WTC11 (cell line): Measurements from ENCODE around the gene RCN1. TPM values are rescaled to one million over a fixed set of nuclear protein-coding genes. Genes with fewer than 3 reads are reported as not detected.

Source experiments
- ATAC-seq: fragments of 200-7000 bp; cut with Tn5 transposase; 2 replicates; pipeline ENCODE4 v1.10.0; 2021; ENCODE audit warnings: mild to moderate bottlenecking, moderate library complexity
- CTCF ChIA-PET: fragments of 300-600 bp; sonication (Branson Sonifier 250); formaldehyde crosslinking; loops from one replicate; lab custom pipeline; 2021; ENCODE audit warnings: antibody characterized with exemption; lab: Charles Lee
- POLR2A ChIA-PET: fragments of 350-600 bp; sonication (Branson Sonifier 250); formaldehyde crosslinking; loops from one replicate; lab custom pipeline; 2021; ENCODE audit warnings: antibody characterized with exemption; lab: Charles Lee
- DNase-seq: peaks from one replicate; pipeline ENCODE4 v3.0.0; 2021; ENCODE audit warnings: low spot score
- H3K27ac Mint-ChIP-seq: 2 replicates; pipeline ENCODE4 v1.8.0; 2021; ENCODE audit warnings: mixed read lengths
- H3K27me3 Mint-ChIP-seq: 2 replicates; pipeline ENCODE4 v1.8.0; 2021; ENCODE audit warnings: low read depth, mild to moderate bottlenecking, moderate library complexity, mixed read lengths
- H3K36me3 Mint-ChIP-seq: 2 replicates; pipeline ENCODE4 v1.8.0; 2021; ENCODE audit warnings: mixed read lengths
- H3K4me1 Mint-ChIP-seq: 2 replicates; pipeline ENCODE4 v1.8.0; 2022; ENCODE audit warnings: mixed read lengths
- H3K4me3 Mint-ChIP-seq: 2 replicates; pipeline ENCODE4 v1.8.0; 2021; ENCODE audit warnings: mild to moderate bottlenecking, moderate library complexity, mixed read lengths
- H3K9me3 Mint-ChIP-seq: 2 replicates; pipeline ENCODE4 v1.8.0; 2021; ENCODE audit warnings: mixed read lengths
- AFF4 ChIP-seq: sonication (generic); formaldehyde crosslinking; IDR thresholded peaks from 2 replicates; pipeline ENCODE4 v1.8.1; 2023; ENCODE audit warnings: mild to moderate bottlenecking, missing genetic modification reagents, borderline replicate concordance
- ATF1 ChIP-seq: sonication (generic); formaldehyde crosslinking; IDR thresholded peaks from 2 replicates; pipeline ENCODE4 v1.8.1; 2023; ENCODE audit warnings: mild to moderate bottlenecking, moderate library complexity, missing genetic modification reagents
- ATF3 ChIP-seq: sonication (generic); formaldehyde crosslinking; conservative IDR thresholded peaks from 2 replicates; pipeline ENCODE4 v1.8.1; 2022; ENCODE audit warnings: mild to moderate bottlenecking, missing genetic modification reagents
- ATF6 ChIP-seq: sonication (generic); formaldehyde crosslinking; IDR thresholded peaks from 2 replicates; pipeline ENCODE4 v1.8.1; 2023; ENCODE audit warnings: mild to moderate bottlenecking, missing genetic modification reagents
- CREB1 ChIP-seq: sonication (generic); formaldehyde crosslinking; IDR thresholded peaks from 2 replicates; pipeline ENCODE4 v1.8.0; 2023; ENCODE audit warnings: mild to moderate bottlenecking, missing genetic modification reagents
- CREM ChIP-seq: sonication (generic); formaldehyde crosslinking; IDR thresholded peaks from 2 replicates; pipeline ENCODE4 v1.8.1; 2022; ENCODE audit warnings: mild to moderate bottlenecking, missing genetic modification reagents, moderate library complexity
- E2F5 ChIP-seq: sonication (generic); formaldehyde crosslinking; IDR thresholded peaks from 2 replicates; pipeline ENCODE4 v1.8.1; 2022; ENCODE audit warnings: mild to moderate bottlenecking, moderate library complexity, missing genetic modification reagents
- ESRRA ChIP-seq: sonication (generic); formaldehyde crosslinking; IDR thresholded peaks from 2 replicates; pipeline ENCODE4 v1.8.1; 2022; ENCODE audit warnings: mild to moderate bottlenecking, missing genetic modification reagents, borderline replicate concordance
- FOXP1 ChIP-seq: sonication (generic); formaldehyde crosslinking; IDR thresholded peaks from 2 replicates; pipeline ENCODE4 v1.8.0; 2022; ENCODE audit warnings: missing genetic modification reagents, mild to moderate bottlenecking, moderate library complexity, borderline replicate concordance
- JAZF1 ChIP-seq: fragments of 250-450 bp; sonication (Bioruptor Pico); IDR thresholded peaks from 2 replicates; pipeline ENCODE4 v1.9.0; 2021; ENCODE audit warnings: moderate library complexity, mild to moderate bottlenecking, inconsistent platforms
- MLX ChIP-seq: sonication (generic); formaldehyde crosslinking; IDR thresholded peaks from 2 replicates; pipeline ENCODE4 v1.8.1; 2023; ENCODE audit warnings: mild to moderate bottlenecking, missing genetic modification reagents, moderate library complexity
- MXD4 ChIP-seq: fragments of 250-450 bp; sonication (Bioruptor Pico); IDR thresholded peaks from 2 replicates; pipeline ENCODE4 v1.8.0; 2021; ENCODE audit warnings: mild to moderate bottlenecking, moderate library complexity, borderline replicate concordance
- NFE2L1 ChIP-seq: sonication (generic); formaldehyde crosslinking; IDR thresholded peaks from 2 replicates; pipeline ENCODE4 v1.8.1; 2023; ENCODE audit warnings: missing genetic modification reagents
- PRRX2 ChIP-seq: fragments of 250-450 bp; sonication (Bioruptor Pico); IDR thresholded peaks from 2 replicates; pipeline ENCODE4 v1.8.0; 2021; ENCODE audit warnings: mild to moderate bottlenecking
- SMAD3 ChIP-seq: sonication (generic); formaldehyde crosslinking; IDR thresholded peaks from 2 replicates; pipeline ENCODE4 v1.8.0; 2022; ENCODE audit warnings: missing genetic modification reagents, mild to moderate bottlenecking, borderline replicate concordance
- SOX15 ChIP-seq: fragments of 250-450 bp; sonication (Bioruptor Pico); IDR thresholded peaks from 2 replicates; pipeline ENCODE4 v1.9.0; 2021; ENCODE audit warnings: mild to moderate bottlenecking
- SP1 ChIP-seq: sonication (generic); formaldehyde crosslinking; conservative IDR thresholded peaks from 2 replicates; pipeline ENCODE4 v1.8.1; 2022; ENCODE audit warnings: missing genetic modification reagents
- ZBTB21 ChIP-seq: sonication (generic); formaldehyde crosslinking; IDR thresholded peaks from 2 replicates; pipeline ENCODE4 v1.8.1; 2023; ENCODE audit warnings: mild to moderate bottlenecking, missing genetic modification reagents, borderline replicate concordance
- ZNF532 ChIP-seq: fragments of 250-450 bp; sonication (Bioruptor Pico); IDR thresholded peaks from 2 replicates; pipeline ENCODE4 v1.9.0; 2021; ENCODE audit warnings: mild to moderate bottlenecking, borderline replicate concordance
- ZSCAN18 ChIP-seq: fragments of 250-450 bp; sonication (Bioruptor Pico); IDR thresholded peaks from 2 replicates; pipeline ENCODE4 v2.1.2; 2022; ENCODE audit warnings: mild to moderate bottlenecking, moderate library complexity
- total RNA-seq: library from RNA; stranded (reverse); gene quantifications from 3 replicates; pipeline ENCODE4 v1.2.3, GENCODE V29; 2021

Gene RCN1
- total RNA-seq, 1 experiment from 2014 or later = 96.2 TPM

GRCh38 chr11:32099516-32099915, 8.6 kb downstream of the RCN1 start:
- TF ChIP-seq SOX15 (CRISPR knock-in tag) (no peak), FOXP1 (CRISPR knock-in tag) (no peak), ATF1 (CRISPR knock-in tag) (no peak)
- no peak for ATAC-seq
- H3K9me3 Mint-ChIP-seq = no peaks in the 10 kb centered on the region
- ChIA-PET CTCF (no interaction called here), POLR2A (no interaction called here)
- no peak overlapping the region for H3K4me3 Mint-ChIP-seq
- H3K36me3 Mint-ChIP-seq = peaks cover 79% of the 10 kb centered on the region
- no peak overlapping the region for H3K27ac Mint-ChIP-seq
- no peak for DNase-seq
- H3K27me3 Mint-ChIP-seq = no peaks in the 10 kb centered on the region
- no peaks in the 10 kb centered on the region for H3K4me1 Mint-ChIP-seq

GRCh38 chr11:32100495-32100894, 9.6 kb downstream of the RCN1 start:
- no peak for ATAC-seq
- TF ChIP-seq PRRX2 (CRISPR knock-in tag) (no peak), SP1 (CRISPR knock-in tag) (no peak), ZBTB21 (CRISPR knock-in tag) (no peak), MXD4 (CRISPR knock-in tag) (no peak), ESRRA (no peak)
- no peak for DNase-seq
- no peaks in the 10 kb centered on the region for H3K27me3 Mint-ChIP-seq
- H3K36me3 Mint-ChIP-seq = peaks cover 79% of the 10 kb centered on the region
- POLR2A ChIA-PET = no interaction called here
- CTCF ChIA-PET = no interaction called here
- H3K4me3 Mint-ChIP-seq = no peak overlapping the region
- H3K4me1 Mint-ChIP-seq = no peaks in the 10 kb centered on the region
- H3K9me3 Mint-ChIP-seq = no peaks in the 10 kb centered on the region
- H3K27ac Mint-ChIP-seq = no peak overlapping the region

GRCh38 chr11:32101791-32102190, 10.9 kb downstream of the RCN1 start:
- peaks cover 77% of the 10 kb centered on the region for H3K36me3 Mint-ChIP-seq
- no peaks in the 10 kb centered on the region for H3K27me3 Mint-ChIP-seq
- no peak for ATAC-seq
- ChIA-PET CTCF (no interaction called here), POLR2A (no interaction called here)
- no peak overlapping the region for H3K27ac Mint-ChIP-seq
- no peak for DNase-seq
- H3K9me3 Mint-ChIP-seq = no peaks in the 10 kb centered on the region
- no peaks in the 10 kb centered on the region for H3K4me1 Mint-ChIP-seq
- no peak overlapping the region for H3K4me3 Mint-ChIP-seq
- TF ChIP-seq NFE2L1 (CRISPR knock-in tag) (no peak), SOX15 (CRISPR knock-in tag) (no peak), SMAD3 (CRISPR knock-in tag) (no peak), CREM (CRISPR knock-in tag) (no peak), ZNF532 (CRISPR knock-in tag) (no peak), ATF1 (CRISPR knock-in tag) (no peak), AFF4 (CRISPR knock-in tag) (no peak), JAZF1 (CRISPR knock-in tag) (no peak), ATF3 (CRISPR knock-in tag) (no peak), ZSCAN18 (CRISPR knock-in tag) (no peak), E2F5 (CRISPR knock-in tag) (no peak), ATF6 (CRISPR knock-in tag) (no peak), MLX (no peak), CREB1 (CRISPR knock-in tag) (no peak)
